Measurements from ENCODE around the gene APOL3.
"Not testable (repeated sequence)": the region's sequence is repeated elsewhere in the genome, so short reads cannot be mapped to it uniquely, and the experiment has no call there.

APOL3 gene

GRCh38 chr22:36100908-36101307 is 59.6 kb downstream of the APOL3 start:
- DNase-seq (ENCODE audit: low read depth), result not testable (repeated sequence)

GRCh38 chr22:36100134-36100824 is 60.3 kb downstream of the APOL3 start:
- no peak for DNase-seq (ENCODE audit: low read depth)

GRCh38 chr22:36099561-36099960 is 61.0 kb downstream of the APOL3 start:
- DNase-seq (ENCODE audit: low read depth), result not testable (repeated sequence)

GRCh38 chr22:36097880-36098279 is 62.7 kb downstream of the APOL3 start:
- no peak for DNase-seq (ENCODE audit: low read depth)

GRCh38 chr22:36090772-36091171 is 69.8 kb downstream of the APOL3 start:
- DNase-seq (ENCODE audit: low read depth), result not testable (repeated sequence)

All from fibroblast of the conjunctiva (primary cell).